Activated CD8-positive, alpha-beta memory T cell treated with anti-CD3 and anti-CD28 coated beads, Interleukin-2, amount 10 ng/mL, durations not matched to agents 7 days and 5 days (primary cell): ENCODE data around the gene NPAT. TPM values are rescaled to one million over a fixed set of nuclear protein-coding genes. Genes with fewer than 3 reads are reported as not detected.
A peak's percentile ranks its signal among the peaks of the same experiment; 100 is the strongest.

Source experiments
- ATAC-seq: fragments of 150-1000 bp; cut with Tn5 transposase; one replicate; pipeline ENCODE4 v1.10.0; 2021; ENCODE audit warnings: moderate library complexity
- CTCF ChIA-PET: fragments of 350-600 bp; sonication (Branson Sonifier 250); formaldehyde crosslinking; loops from one replicate; lab custom pipeline; 2021; ENCODE audit warnings: antibody characterized with exemption; lab: Charles Lee
- DNase-seq: peaks from one replicate; pipeline ENCODE4 v3.0.0-alpha.2; 2020
- H3K27ac Mint-ChIP-seq: one replicate; pipeline ENCODE4 v1.8.0; 2021; ENCODE audit warnings: mild to moderate bottlenecking, mixed read lengths
- H3K27me3 Mint-ChIP-seq: one replicate; pipeline ENCODE4 v1.8.0; 2021; ENCODE audit warnings: mixed read lengths
- H3K36me3 Mint-ChIP-seq: one replicate; pipeline ENCODE4 v1.8.0; 2021; ENCODE audit warnings: mild to moderate bottlenecking, mixed read lengths
- H3K4me1 Mint-ChIP-seq: one replicate; pipeline ENCODE4 v1.8.0; 2021; ENCODE audit warnings: mixed read lengths
- H3K4me3 Mint-ChIP-seq: one replicate; pipeline ENCODE4 v1.8.0; 2021; ENCODE audit warnings: mild to moderate bottlenecking, moderate library complexity, mixed read lengths
- H3K9me3 Mint-ChIP-seq: one replicate; pipeline ENCODE4 v1.8.0; 2022; ENCODE audit warnings: low read depth, mixed read lengths
- total RNA-seq, 2 experiments: library from RNA; stranded (reverse); gene quantifications; one replicate each; pipeline ENCODE4 v1.2.3, GENCODE V29; 2021

The NPAT gene
- total RNA-seq, 2 experiments from 2014 or later = 30.2 to 38.7 TPM

GRCh38 chr11:108226036-108226435 is 3.6 kb upstream of the NPAT start:
- Mint-ChIP-seq H3K27me3 (no peaks in the 10 kb centered on the region), H3K4me3 (no peak overlapping the region), H3K4me1 (peaks cover 24% of the 10 kb centered on the region), H3K36me3 (peaks cover 39% of the 10 kb centered on the region), H3K9me3 (no peaks in the 10 kb centered on the region), H3K27ac (peak overlapping the region; percentile 73)
- DNase-seq = no peak
- ATAC-seq = no peak
- CTCF ChIA-PET = no interaction called here

- peaks cover 31% of the 10 kb centered on the region for H3K4me1 Mint-ChIP-seq
- ATAC-seq (no peak), DNase-seq (no peak)
- H3K4me3 Mint-ChIP-seq = no peak overlapping the region
- H3K27ac Mint-ChIP-seq = no peak overlapping the region
- no peaks in the 10 kb centered on the region for H3K9me3 Mint-ChIP-seq
- H3K27me3 Mint-ChIP-seq = no peaks in the 10 kb centered on the region
- CTCF ChIA-PET = interaction anchor here (0.9 to 1.6 kb wide), 3 partner anchors 12 to 423 kb away, joined by 3 read pairs; no protein-coding TSS in a partner anchor
- H3K36me3 Mint-ChIP-seq = peaks cover 41% of the 10 kb centered on the region
Measured at GRCh38 chr11:108224911-108225786, 2.7 kb upstream of the NPAT start.

- Mint-ChIP-seq H3K36me3 (peaks cover 39% of the 10 kb centered on the region), H3K9me3 (no peaks in the 10 kb centered on the region), H3K4me1 (peaks cover 33% of the 10 kb centered on the region), H3K4me3 (no peak overlapping the region), H3K27me3 (no peaks in the 10 kb centered on the region), H3K27ac (no peak overlapping the region)
- CTCF ChIA-PET = interaction anchor here (0.9 to 3.7 kb wide), 3 partner anchors 12 to 424 kb away, joined by 3 to 26 read pairs (median 3); no protein-coding TSS in a partner anchor
- ATAC-seq (no peak), DNase-seq (no peak)
Measured at GRCh38 chr11:108224366-108224765, 1.9 kb upstream of the NPAT start.

GRCh38 chr11:108223348-108224149 is 1.1 kb upstream of the NPAT start:
- no peak overlapping the region for H3K27ac Mint-ChIP-seq
- peaks cover 39% of the 10 kb centered on the region for H3K4me1 Mint-ChIP-seq
- H3K27me3 Mint-ChIP-seq = no peaks in the 10 kb centered on the region
- H3K4me3 Mint-ChIP-seq = no peak overlapping the region
- no peaks in the 10 kb centered on the region for H3K9me3 Mint-ChIP-seq
- peak; percentile 26 for ATAC-seq
- CTCF ChIA-PET = interaction anchor here (1.1 to 3.7 kb wide), 7 partner anchors 13 to 424 kb away, joined by 3 to 26 read pairs (median 6); partner anchors contain the start of gene CUL5
- peak; percentile 57 for DNase-seq
- H3K36me3 Mint-ChIP-seq = peaks cover 39% of the 10 kb centered on the region

GRCh38 chr11:108221911-108222573 is 396 bp downstream of the NPAT start:
- no peaks in the 10 kb centered on the region for H3K27me3 Mint-ChIP-seq
- H3K4me3 Mint-ChIP-seq = no peak overlapping the region
- H3K9me3 Mint-ChIP-seq = no peaks in the 10 kb centered on the region
- ATAC-seq (no peak), DNase-seq (no peak)
- CTCF ChIA-PET = interaction anchor here (0.8 to 3.7 kb wide), 9 partner anchors 12 to 427 kb away, joined by 3 to 26 read pairs (median 4); partner anchors contain the start of gene CUL5
- H3K36me3 Mint-ChIP-seq = peaks cover 40% of the 10 kb centered on the region
- H3K4me1 Mint-ChIP-seq = peaks cover 44% of the 10 kb centered on the region
- no peak overlapping the region for H3K27ac Mint-ChIP-seq

GRCh38 chr11:108221371-108221770 is 1.1 kb downstream of the NPAT start:
- H3K36me3 Mint-ChIP-seq = peaks cover 40% of the 10 kb centered on the region
- no peak overlapping the region for H3K27ac Mint-ChIP-seq
- DNase-seq = no peak
- CTCF ChIA-PET = interaction anchor here (1.3 to 3.7 kb wide), 2 partner anchors 15 to 104 kb away, joined by 3 to 26 read pairs; no protein-coding TSS in a partner anchor
- ATAC-seq = no peak
- no peak overlapping the region for H3K4me3 Mint-ChIP-seq
- H3K9me3 Mint-ChIP-seq = no peaks in the 10 kb centered on the region
- no peaks in the 10 kb centered on the region for H3K27me3 Mint-ChIP-seq
- peaks cover 43% of the 10 kb centered on the region for H3K4me1 Mint-ChIP-seq

- H3K4me1 Mint-ChIP-seq = peaks cover 43% of the 10 kb centered on the region
- CTCF ChIA-PET = interaction anchor here (1.3 to 3.7 kb wide), 2 partner anchors 16 to 103 kb away, joined by 3 to 26 read pairs; no protein-coding TSS in a partner anchor
- no peak for ATAC-seq
- no peak overlapping the region for H3K27ac Mint-ChIP-seq
- H3K36me3 Mint-ChIP-seq = peaks cover 40% of the 10 kb centered on the region
- H3K27me3 Mint-ChIP-seq = no peaks in the 10 kb centered on the region
- no peak for DNase-seq
- H3K4me3 Mint-ChIP-seq = no peak overlapping the region
- no peaks in the 10 kb centered on the region for H3K9me3 Mint-ChIP-seq
Measured at GRCh38 chr11:108220721-108221336, 1.6 kb downstream of the NPAT start.

DNA sequence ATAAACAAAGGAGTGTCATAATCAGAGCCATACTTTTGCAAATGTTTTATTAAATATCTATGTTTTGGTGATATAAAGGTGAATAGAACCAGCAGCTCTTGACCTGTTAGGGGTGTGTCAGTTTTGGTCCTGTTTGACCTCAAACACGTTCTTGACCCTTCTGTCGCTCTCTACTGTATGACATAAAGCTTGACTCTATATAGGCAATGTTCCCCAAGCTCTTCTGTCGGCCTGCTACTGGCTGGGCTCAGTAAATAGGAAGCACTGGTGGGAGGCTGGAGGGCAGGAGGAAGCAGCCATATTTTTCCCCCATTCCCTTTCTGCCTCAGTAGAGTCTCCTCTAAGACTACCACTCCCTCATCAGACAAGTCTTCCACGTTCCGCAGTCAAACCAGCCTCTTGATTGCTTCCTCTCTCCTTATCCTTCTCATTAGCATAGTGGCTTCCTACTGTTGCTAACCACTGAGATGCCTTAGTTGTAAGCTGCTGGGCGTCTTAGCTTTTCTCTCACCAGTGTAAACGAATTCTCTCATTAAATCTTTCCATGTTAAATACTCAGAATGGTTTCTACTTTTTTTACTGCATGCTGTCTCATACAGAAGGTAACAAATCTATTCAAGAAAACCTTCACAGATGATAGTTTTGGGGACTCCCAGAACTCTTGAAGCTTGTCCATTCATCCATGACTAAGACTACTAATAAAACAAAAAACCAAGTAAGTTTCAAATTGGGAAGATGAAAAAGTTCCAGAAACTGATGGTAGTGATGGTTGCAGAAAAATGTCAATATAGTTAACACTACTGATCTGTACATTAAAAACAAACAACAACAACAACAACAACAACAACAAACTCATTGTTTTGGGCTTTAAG is 3.3 kb downstream of the NPAT start:
- Mint-ChIP-seq H3K9me3 (no peaks in the 10 kb centered on the region), H3K27me3 (no peaks in the 10 kb centered on the region), H3K36me3 (peaks cover 45% of the 10 kb centered on the region), H3K4me3 (peak overlapping the region; percentile 3), H3K27ac (peak overlapping the region; percentile 50), H3K4me1 (peaks cover 49% of the 10 kb centered on the region)
- CTCF ChIA-PET = interaction anchor here (0.9 kb wide), 2 partner anchors 11 to 15 kb away, joined by 3 to 4 read pairs; no protein-coding TSS in a partner anchor
- ATAC-seq (no peak), DNase-seq (no peak)

- H3K27ac Mint-ChIP-seq = no peak overlapping the region
- DNase-seq (no peak), ATAC-seq (no peak)
- H3K4me1 Mint-ChIP-seq = peaks cover 51% of the 10 kb centered on the region
- CTCF ChIA-PET = interaction anchor here (0.9 kb wide), 1 partner anchor 14 kb away, joined by 4 read pairs; no protein-coding TSS in a partner anchor
- H3K9me3 Mint-ChIP-seq = no peaks in the 10 kb centered on the region
- no peak overlapping the region for H3K4me3 Mint-ChIP-seq
- H3K27me3 Mint-ChIP-seq = no peaks in the 10 kb centered on the region
- H3K36me3 Mint-ChIP-seq = peaks cover 52% of the 10 kb centered on the region
Measured at GRCh38 chr11:108218455-108218854, 4.0 kb downstream of the NPAT start.

GRCh38 chr11:108216988-108217387 is 5.5 kb downstream of the NPAT start:
- ATAC-seq = no peak
- no peak overlapping the region for H3K27ac Mint-ChIP-seq

GRCh38 chr11:108213784-108214183 is 8.7 kb downstream of the NPAT start:
- peaks cover 5% of the 10 kb centered on the region for H3K9me3 Mint-ChIP-seq
- H3K27ac Mint-ChIP-seq = no peak overlapping the region
- DNase-seq = no peak
- ATAC-seq = no peak
- H3K4me1 Mint-ChIP-seq = peaks cover 41% of the 10 kb centered on the region
- no peak overlapping the region for H3K4me3 Mint-ChIP-seq
- CTCF ChIA-PET = no interaction called here
- peaks cover 79% of the 10 kb centered on the region for H3K36me3 Mint-ChIP-seq
- no peaks in the 10 kb centered on the region for H3K27me3 Mint-ChIP-seq

More at GRCh38 chr11:108216988-108217387, 5.5 kb downstream of the NPAT start:
- Mint-ChIP-seq H3K36me3 (peaks cover 65% of the 10 kb centered on the region), H3K27me3 (no peaks in the 10 kb centered on the region), H3K9me3 (no peaks in the 10 kb centered on the region), H3K4me3 (no peak overlapping the region), H3K4me1 (peaks cover 52% of the 10 kb centered on the region)
- DNase-seq = no peak
- CTCF ChIA-PET = no interaction called here
